ENCODE results near the gene DKKL1. TPM values are rescaled to one million over a fixed set of nuclear protein-coding genes. Genes with fewer than 3 reads are reported as not detected.

The DKKL1 gene
- total and polyA plus RNA-seq, 4 donors = 0.58 to 0.95 (median 0.88) TPM

DNA sequence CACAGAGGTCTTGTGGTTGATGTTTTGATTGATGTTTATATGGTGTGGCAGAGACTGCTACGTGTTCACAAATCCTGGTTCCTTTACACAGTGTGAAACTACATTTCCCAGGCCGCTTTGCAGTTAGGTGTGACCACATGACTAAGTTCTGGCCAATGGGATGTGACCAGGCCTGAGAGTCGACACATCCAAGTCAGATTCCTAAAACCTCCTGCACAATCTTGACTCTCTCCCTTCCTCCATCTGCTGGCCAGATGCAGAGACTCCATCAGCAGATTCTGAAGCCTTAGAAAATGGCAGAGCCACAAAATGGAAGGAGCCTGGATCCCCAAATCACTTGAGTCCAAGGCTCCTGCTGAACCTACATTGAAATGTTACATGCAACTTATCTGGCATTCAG lies 15.8 kb upstream of the DKKL1 start:
- no peak for ATAC-seq (ENCODE audit: insufficient read depth, low FRiP score)
- Histone ChIP-seq H3K4me3 (no peak overlapping the region), H3K27ac (ENCODE audit: low read depth in 1 of 2, low read length in 1 of 2) (no peak overlapping the region), H3K27me3 (ENCODE audit: control insufficient read depth in 3 of 3, insufficient read depth in 3 of 3, low read length in 2 of 3) (no peaks in the 10 kb centered on the region), H3K9ac (ENCODE audit: insufficient read depth in 1 of 2, low read length in 2 of 2) (no peak overlapping the region), H3K36me3 (ENCODE audit: control insufficient read depth in 4 of 4, insufficient read depth in 4 of 4, low read length in 4 of 4) (peaks cover 15 to 58% (median 33%) of the 10 kb centered on the region in 4 donors), H3K9me3 (ENCODE audit: control insufficient read depth in 4 of 4, insufficient read depth in 3 of 4, low read length in 3 of 4) (peaks cover 0 to 2% (median 0%) of the 10 kb centered on the region in 4 donors), H3K4me1 (ENCODE audit: control insufficient read depth in 5 of 5, insufficient read depth in 5 of 5, low read length in 5 of 5) (peaks cover 0 to 4% (median 0%) of the 10 kb centered on the region in 5 donors)
- 66 to 71% methylated on average over 3 of the region's 3 CpGs for WGBS, 2 donors
- TF ChIP-seq CTCF (IDR thresholded peaks at IDR 0.05; ENCODE audit: control extremely low read depth, extremely low read depth) = no peak
- DNase-seq = peak in 2 of 3 donors; percentile 51 to 52

DNA sequence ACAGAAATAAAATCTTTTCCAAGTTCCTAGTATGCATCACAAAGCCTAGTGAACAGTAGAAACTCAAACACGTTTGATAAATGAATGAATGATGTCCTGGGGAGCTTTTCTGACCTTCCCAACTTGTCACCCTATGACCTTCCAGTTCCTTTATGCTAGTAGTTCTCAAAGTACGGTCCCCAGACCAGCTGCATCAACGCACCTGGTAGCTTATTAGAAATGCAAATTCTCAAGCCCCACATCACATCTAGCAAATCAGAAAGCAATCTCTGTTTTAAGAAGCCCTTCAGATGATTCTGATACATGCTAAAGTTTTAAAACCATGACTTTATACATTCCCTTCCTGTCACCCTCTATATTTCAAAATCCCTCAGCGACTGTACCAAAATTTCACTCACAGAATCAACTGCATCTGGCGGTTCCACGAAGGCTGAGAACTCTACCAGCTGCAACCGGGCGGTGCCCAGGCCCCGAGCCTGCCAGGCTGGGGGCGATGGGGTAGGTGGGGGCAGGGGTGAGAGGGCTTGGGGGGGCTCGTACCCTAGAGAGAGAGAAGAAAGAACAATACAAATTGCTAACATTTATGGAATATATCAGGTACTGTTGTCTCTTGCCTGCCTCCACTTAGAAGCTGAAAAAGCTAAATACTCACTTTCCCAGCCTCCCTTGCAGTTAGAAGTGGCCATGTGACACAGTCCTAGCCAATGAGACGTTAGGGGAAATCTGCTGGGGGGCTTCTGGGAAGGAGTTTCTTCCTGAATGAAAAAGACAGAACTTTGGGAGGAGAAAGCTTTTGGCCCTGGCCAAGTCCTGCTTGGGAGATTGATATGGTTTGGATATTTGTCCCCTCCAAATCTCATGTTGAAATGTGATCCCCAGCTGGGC lies 15.1 kb upstream of the DKKL1 start:
- DNase-seq (no peak), ATAC-seq (ENCODE audit: insufficient read depth, low FRiP score) (no peak)
- Histone ChIP-seq H3K27me3 (ENCODE audit: control insufficient read depth in 3 of 3, insufficient read depth in 3 of 3, low read length in 2 of 3) (no peaks in the 10 kb centered on the region), H3K4me1 (ENCODE audit: control insufficient read depth in 5 of 5, insufficient read depth in 5 of 5, low read length in 5 of 5) (peaks cover 0 to 4% (median 0%) of the 10 kb centered on the region in 5 donors), H3K9me3 (ENCODE audit: control insufficient read depth in 4 of 4, insufficient read depth in 3 of 4, low read length in 3 of 4) (peaks cover 0 to 2% (median 0%) of the 10 kb centered on the region in 4 donors), H3K27ac (ENCODE audit: low read depth in 1 of 2, low read length in 1 of 2) (no peak overlapping the region), H3K36me3 (ENCODE audit: control insufficient read depth in 4 of 4, insufficient read depth in 4 of 4, low read length in 4 of 4) (peaks cover 19 to 56% (median 32%) of the 10 kb centered on the region in 4 donors), H3K4me3 (no peak overlapping the region), H3K9ac (ENCODE audit: insufficient read depth in 1 of 2, low read length in 2 of 2) (no peak overlapping the region)
- no peak for TF ChIP-seq CTCF (IDR thresholded peaks at IDR 0.05; ENCODE audit: control extremely low read depth, extremely low read depth)
- WGBS, 2 donors = 92 to 93% methylated on average over 12 of the region's 12 CpGs

DNA sequence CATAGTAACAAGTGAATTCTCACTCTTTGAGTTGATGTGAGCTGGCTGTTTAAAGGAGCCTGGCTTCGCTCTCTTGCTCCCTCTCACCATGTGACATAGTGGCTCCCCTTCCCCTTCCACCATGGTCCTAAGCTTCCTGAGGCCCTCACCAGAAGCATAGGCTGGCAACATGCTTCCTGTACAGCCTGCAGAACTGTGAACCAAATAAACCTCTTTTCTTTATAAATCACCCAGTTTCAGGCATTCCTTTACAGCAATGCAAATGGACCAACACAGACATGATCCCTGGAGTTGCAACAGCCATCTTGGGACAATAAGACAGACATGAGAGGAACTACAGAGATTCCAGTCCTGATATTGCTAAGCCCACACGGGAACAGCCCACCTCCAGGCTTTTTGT lies 14.1 kb upstream of the DKKL1 start:
- DNase-seq = no peak
- no peak overlapping the region for H3K9ac ChIP-seq (ENCODE audit: insufficient read depth in 1 of 2, low read length in 2 of 2)
- ATAC-seq (ENCODE audit: insufficient read depth, low FRiP score) = no peak
- no peak overlapping the region for H3K4me3 ChIP-seq
- no peaks in the 10 kb centered on the region for H3K27me3 ChIP-seq (ENCODE audit: control insufficient read depth in 3 of 3, insufficient read depth in 3 of 3, low read length in 2 of 3)
- peaks cover 0 to 4% (median 0%) of the 10 kb centered on the region in 5 donors for H3K4me1 ChIP-seq (ENCODE audit: control insufficient read depth in 5 of 5, insufficient read depth in 5 of 5, low read length in 5 of 5)
- TF ChIP-seq CTCF (IDR thresholded peaks at IDR 0.05; ENCODE audit: control extremely low read depth, extremely low read depth) = no peak
- 91 to 95% methylated on average over 2 of the region's 2 CpGs for WGBS, 2 donors
- H3K27ac ChIP-seq (ENCODE audit: low read depth in 1 of 2, low read length in 1 of 2) = no peak overlapping the region
- H3K9me3 ChIP-seq (ENCODE audit: control insufficient read depth in 4 of 4, insufficient read depth in 3 of 4, low read length in 3 of 4) = peaks cover 0 to 2% (median 0%) of the 10 kb centered on the region in 4 donors
- H3K36me3 ChIP-seq (ENCODE audit: control insufficient read depth in 4 of 4, insufficient read depth in 4 of 4, low read length in 4 of 4) = peaks cover 21 to 59% (median 33%) of the 10 kb centered on the region in 4 donors

All from lung (tissue), 12 donors.